Measurements from ENCODE around the gene HMCN2.
"Not testable (repeated sequence)": the region's sequence is repeated elsewhere in the genome, so short reads cannot be mapped to it uniquely, and the experiment has no call there.

HMCN2 gene

DNA sequence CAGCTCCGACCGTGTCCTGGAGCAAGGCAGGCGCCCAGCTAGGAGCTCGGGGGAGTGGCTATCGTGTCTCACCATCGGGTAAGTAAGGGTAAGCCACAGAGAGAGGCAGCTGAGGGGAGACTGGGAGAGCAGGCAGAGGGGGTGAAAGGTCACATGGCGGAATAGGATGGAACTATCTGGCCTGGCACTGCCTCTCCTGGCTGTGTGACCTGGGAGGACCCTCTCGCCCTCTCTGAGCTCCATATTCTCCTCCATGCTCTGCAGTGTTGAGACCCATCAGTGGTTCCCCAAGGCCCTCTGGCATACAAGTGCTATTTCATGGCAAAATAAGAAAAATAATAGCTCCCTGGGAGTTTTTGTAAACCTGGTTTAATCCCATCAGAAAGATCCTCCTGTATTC is 135.3 kb downstream of the HMCN2 start:
- H3K4me3 ChIP-seq (ENCODE audit: low read depth, low read length), result no peak overlapping the region
- TF ChIP-seq, protein P1, sequence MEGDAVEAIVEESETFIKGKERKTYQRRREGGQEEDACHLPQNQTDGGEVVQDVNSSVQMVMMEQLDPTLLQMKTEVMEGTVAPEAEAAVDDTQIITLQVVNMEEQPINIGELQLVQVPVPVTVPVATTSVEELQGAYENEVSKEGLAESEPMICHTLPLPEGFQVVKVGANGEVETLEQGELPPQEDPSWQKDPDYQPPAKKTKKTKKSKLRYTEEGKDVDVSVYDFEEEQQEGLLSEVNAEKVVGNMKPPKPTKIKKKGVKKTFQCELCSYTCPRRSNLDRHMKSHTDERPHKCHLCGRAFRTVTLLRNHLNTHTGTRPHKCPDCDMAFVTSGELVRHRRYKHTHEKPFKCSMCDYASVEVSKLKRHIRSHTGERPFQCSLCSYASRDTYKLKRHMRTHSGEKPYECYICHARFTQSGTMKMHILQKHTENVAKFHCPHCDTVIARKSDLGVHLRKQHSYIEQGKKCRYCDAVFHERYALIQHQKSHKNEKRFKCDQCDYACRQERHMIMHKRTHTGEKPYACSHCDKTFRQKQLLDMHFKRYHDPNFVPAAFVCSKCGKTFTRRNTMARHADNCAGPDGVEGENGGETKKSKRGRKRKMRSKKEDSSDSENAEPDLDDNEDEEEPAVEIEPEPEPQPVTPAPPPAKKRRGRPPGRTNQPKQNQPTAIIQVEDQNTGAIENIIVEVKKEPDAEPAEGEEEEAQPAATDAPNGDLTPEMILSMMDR (IDR thresholded peaks at IDR 0.05; ENCODE audit: low read depth, low read length), result no peak
- in situ Hi-C loops (cut with HindIII; ENCODE audit: low sequenced_read_pairs), result no loop called here
- DNase-seq (ENCODE audit: low read depth, low spot score), result no peak

DNA sequence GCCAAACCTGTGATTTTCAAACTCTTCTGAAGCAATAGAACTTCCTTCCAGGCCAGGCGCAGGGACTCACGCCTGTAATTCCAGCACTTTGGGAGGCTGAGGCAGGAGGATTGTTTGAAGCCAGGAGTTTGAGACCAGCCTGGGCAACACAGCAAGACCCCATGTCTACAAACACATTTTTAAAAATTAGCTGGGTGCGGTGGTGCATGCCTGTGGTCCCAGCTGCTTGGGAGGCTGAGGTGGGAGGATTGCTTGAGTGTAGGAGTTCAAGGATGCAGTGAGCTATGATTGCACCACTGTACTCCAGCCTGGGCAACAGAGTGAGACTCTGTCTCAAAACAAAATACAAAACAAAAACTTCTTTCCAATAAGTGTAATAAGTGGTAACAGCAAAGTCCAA is 136.2 kb downstream of the HMCN2 start:
- in situ Hi-C loops (cut with HindIII; ENCODE audit: low sequenced_read_pairs); DNase-seq (ENCODE audit: low read depth, low spot score); H3K4me3 ChIP-seq (ENCODE audit: low read depth, low read length): not testable (repeated sequence)

DNA sequence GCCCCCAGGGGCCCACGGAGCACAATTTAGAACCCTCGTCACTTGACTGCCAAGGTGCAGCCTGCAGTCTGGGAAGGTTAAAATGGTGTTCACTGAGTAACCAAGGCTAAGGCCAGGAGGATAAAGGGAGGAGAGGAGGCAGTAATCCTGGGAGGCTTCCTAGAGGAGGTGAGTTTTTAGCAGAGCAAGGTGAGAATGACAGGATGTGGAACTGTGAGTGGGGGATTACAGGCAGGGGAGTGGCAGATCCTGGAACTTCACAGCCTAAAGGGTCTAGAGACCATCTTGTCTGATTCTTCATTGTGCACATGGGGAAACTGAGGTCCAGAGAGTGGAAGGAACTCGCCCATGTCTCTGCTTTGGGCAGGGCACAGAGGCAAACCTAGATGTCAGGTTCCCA is 136.7 kb downstream of the HMCN2 start:
- TF ChIP-seq, protein P1 (IDR thresholded peaks at IDR 0.05; ENCODE audit: low read depth, low read length), result no peak
- H3K4me3 ChIP-seq (ENCODE audit: low read depth, low read length), result no peak overlapping the region
- in situ Hi-C loops (cut with HindIII; ENCODE audit: low sequenced_read_pairs), result no loop called here
- no peak for DNase-seq (ENCODE audit: low read depth, low spot score)

GRCh38 chr9:130402645-130403440 is 137.3 kb downstream of the HMCN2 start:
- TF ChIP-seq, protein P1 (IDR thresholded peaks at IDR 0.05; ENCODE audit: low read depth, low read length), result no peak
- no peak for DNase-seq (ENCODE audit: low read depth, low spot score)
- in situ Hi-C loops (cut with HindIII; ENCODE audit: low sequenced_read_pairs), result no loop called here
- no peak overlapping the region for H3K4me3 ChIP-seq (ENCODE audit: low read depth, low read length)

GRCh38 chr9:130405657-130406257 is 140.2 kb downstream of the HMCN2 start:
- in situ Hi-C loops (cut with HindIII; ENCODE audit: low sequenced_read_pairs), result no loop called here
- TF ChIP-seq, protein P1 (IDR thresholded peaks at IDR 0.05; ENCODE audit: low read depth, low read length), result no peak
- no peak for DNase-seq (ENCODE audit: low read depth, low spot score)
- no peak overlapping the region for H3K4me3 ChIP-seq (ENCODE audit: low read depth, low read length)

- in situ Hi-C loops (cut with HindIII; ENCODE audit: low sequenced_read_pairs), result no loop called here
- TF ChIP-seq, protein P1 (IDR thresholded peaks at IDR 0.05; ENCODE audit: low read depth, low read length), result no peak
- no peak for DNase-seq (ENCODE audit: low read depth, low spot score)
Measured at GRCh38 chr9:130406278-130406895, 140.8 kb downstream of the HMCN2 start.

More at GRCh38 chr9:130406278-130406895, 140.8 kb downstream of the HMCN2 start:
- no peak overlapping the region for H3K4me3 ChIP-seq (ENCODE audit: low read depth, low read length)
